GM19328 (cell line): ENCODE measurements around the gene CFAP410.
"Not testable (repeated sequence)": the region's sequence is repeated elsewhere in the genome, so short reads cannot be mapped to it uniquely, and the experiment has no call there.

Experiments
- ATAC-seq: cut with Tn5 transposase; IDR thresholded peaks from one replicate; pipeline ENCODE4 v1.9.1; 2021; ENCODE audit warnings: mild to moderate bottlenecking, moderate library complexity; ENCODE audit not compliant: unreplicated experiment

Gene CFAP410

DNA sequence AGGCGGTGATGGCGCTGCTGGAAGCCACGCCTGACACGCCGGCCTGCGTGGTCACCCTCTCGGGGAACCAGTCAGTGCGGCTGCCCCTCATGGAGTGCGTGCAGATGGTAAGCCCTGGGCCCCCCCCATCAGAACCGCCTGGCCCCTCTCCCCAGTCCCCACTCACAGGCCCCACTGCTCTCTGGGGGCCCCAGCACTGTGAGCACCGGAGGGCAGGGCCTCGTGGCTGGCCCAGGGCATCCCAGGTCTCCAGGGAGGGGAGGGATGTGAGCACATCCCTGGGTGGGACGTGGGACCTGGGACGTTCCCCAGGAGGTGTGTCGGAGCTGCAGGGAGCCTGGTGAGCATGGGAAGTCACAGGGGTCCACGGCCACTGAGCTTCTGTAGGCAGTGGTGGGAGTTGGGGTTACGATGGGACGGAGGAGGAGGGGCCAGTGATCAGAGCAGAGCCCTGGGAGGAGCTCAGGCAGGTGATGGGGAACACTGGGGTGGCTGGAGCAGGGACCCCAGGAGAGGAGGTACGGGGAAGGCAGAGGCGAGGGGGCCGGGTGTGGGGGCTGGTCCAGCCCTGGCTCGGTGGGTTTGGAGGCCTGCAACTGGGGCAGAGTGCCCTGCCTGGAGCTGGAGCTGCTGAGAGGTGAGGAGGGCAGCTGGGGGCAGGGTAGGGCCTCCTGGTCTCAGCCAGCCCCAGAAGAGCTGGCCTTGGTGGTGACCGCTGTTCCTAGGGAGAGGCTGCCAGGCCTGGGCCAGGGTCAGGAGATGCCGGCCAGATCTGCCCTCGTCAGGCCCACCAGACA lies 20.5 kb downstream of the CFAP410 start:
- no peak for ATAC-seq

- no peak for ATAC-seq
Measured at GRCh38 chr21:44317871-44318270, 21.3 kb downstream of the CFAP410 start.

GRCh38 chr21:44317241-44317782 lies 21.9 kb downstream of the CFAP410 start:
- no peak for ATAC-seq

DNA sequence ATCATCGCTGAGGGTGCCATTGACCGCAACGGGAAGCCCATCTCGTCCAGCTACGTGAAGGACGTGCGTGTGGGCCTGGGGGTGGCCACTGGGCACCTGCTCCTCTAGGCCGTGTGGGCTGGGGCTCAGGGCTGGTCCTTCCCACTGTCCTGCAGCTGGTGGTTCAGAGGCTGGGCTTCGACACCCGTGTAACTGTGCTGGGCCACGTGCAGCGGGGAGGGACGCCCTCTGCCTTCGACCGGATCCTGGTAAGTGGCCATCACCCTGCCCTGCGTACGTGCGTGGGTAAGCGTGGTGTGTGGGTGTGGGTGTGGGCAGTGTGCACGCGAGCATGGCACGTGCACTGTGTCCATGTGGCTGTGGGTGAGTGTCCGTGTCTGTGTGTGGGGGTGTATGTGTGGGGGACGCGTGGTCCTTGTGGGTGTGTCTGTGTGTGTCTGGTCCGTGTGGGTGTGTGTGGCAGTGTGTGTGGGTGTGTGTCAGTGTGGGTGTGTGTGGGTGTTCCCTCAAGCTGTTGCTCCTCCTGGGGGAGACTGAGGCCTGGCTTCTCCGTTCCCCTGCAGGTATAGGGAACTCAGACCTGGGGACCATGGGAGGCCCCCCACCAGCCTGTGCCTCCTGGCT lies 22.8 kb downstream of the CFAP410 start:
- ATAC-seq, result no peak

GRCh38 chr21:44315691-44316203 lies 23.4 kb downstream of the CFAP410 start:
- ATAC-seq, result no peak

DNA sequence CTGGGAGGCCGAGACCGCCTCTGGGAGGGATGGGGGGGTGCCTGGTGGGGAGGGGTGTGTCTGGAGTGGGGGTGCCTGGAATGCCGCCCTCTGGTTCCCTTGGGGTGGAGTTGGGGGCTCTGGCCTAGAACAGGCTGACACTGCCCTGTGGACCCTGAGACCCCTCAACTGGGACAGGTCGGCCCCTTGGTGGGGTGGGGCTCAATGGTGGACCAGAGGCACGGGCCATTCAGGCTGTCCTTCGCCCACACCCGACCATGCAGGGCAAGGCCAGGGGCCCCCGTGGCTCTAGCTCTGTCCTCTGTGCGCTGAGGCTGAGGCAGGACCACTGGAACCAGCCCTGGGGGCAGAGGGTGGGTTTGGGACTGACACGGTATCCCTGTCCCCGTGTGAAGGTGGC lies 24.6 kb downstream of the CFAP410 start:
- ATAC-seq, result no peak

DNA sequence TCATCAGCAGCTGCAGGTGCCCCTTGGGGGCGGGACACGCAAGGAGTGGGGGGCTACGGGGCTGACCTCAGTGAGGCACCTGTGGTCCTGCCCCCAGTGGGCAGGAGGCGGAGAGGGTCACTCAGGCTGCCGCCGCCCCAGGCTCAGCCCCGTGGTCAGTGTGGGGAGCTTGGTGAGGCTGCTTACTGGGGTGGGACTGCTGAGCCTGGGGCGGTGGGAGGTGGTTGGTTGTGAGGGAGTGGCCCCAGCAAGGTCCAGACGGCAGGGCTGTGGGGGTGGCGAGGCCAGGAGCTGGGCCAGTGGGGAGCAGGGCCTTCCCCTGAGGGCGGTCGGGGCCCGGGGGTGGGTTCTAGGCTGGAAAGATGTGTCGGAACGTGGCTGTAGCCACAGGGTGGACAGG lies 25.1 kb downstream of the CFAP410 start:
- ATAC-seq, result no peak

DNA sequence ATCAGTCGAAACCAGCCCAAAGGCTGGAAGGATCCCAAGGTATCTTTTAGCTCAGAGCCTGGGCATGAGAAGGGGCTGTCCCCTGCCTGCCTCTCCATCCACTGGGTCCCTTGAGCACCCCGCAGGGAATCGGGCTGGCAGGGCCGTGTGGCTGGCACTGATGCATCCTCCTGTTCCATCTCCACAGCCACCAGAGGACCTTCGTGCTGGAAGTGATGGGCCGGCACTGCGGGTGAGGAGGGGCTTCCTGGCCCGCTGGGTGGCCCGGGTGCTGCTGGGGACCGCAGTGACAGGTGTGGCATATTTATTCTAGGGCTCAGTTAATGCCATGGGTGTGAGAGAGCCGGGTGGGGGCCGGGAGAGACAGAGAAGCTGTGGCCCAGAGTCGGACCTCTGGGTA lies 25.7 kb downstream of the CFAP410 start:
- ATAC-seq, result no peak

- no peak for ATAC-seq
Measured at GRCh38 chr21:44312716-44313115, 26.5 kb downstream of the CFAP410 start.

- ATAC-seq, result no peak
Measured at GRCh38 chr21:44312089-44312488, 27.1 kb downstream of the CFAP410 start.

DNA sequence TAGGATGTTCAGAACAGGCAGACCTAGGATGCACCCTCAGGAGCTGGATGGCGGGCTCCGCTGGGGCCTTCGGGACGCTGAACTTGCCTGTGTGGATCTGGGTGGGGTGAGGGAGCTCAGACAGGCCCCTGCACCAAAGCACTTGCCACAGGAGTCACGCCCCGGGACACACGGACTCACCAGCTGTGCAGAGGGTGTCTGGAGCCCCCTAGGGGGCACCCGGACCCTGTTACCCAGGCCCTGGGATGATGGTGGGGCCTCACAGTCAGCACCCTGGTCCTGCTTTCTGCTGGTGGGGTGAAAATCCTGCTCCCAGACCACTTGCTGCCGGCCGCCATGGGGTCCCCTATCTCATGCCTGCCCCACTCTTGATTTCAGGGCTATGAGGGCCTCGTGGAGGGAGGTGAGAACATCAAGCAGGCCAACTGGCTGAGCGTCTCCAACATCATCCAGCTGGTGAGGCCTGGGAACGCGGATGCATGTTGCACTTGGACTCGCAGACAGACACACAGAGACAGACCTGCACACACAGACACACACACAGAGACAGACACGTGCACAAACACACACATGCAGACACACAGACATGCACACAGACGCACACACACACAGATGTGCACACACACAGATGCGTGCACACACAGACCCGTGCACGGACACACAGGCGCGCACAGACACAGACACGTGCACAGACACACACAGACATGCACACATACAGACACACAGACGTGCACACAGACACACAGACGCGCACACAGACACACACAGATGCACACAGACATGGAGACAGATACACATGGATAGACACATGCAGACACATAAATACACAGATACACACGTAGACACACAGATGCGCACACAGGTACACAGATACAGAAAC lies 28.3 kb downstream of the CFAP410 start:
- no peak for ATAC-seq

DNA sequence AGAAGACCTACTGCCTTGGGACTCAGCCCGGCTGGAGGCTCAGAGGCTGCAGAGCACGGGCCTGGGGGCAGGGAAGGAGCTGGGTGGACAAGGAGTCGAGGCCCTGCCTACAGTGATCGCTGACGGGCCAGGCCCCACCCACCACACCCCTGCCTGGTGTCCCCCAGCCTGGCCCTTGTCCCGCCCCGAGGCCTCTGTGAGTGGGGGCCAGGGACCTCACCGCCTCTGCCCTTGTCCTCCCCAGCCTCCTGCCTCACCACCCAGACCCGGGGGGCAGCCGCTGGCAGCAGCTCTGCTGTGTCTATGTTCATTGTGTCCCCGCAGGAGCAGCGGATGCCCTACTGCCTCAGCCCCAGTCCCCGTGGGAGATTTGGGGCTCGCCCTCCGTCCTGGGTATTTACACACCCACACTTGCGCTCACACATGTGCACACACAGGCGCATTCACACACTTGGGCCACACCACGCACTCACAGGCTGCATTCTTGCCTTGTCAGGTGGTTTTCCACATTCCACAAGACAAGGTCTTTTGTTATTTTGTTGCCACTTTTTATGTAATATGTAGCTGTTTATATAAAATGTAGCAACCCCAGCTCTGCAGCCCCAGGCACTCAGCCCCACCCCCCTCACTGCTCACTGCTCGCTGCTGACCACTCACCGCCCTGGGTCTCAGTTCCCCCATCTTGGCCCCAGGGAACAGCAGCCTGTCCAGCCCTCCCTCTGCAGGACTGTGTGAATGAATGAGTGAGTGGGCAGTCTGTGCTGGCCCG lies 32.1 kb downstream of the CFAP410 start:
- ATAC-seq, result no peak

GRCh38 chr21:44305691-44306090 lies 33.5 kb downstream of the CFAP410 start:
- ATAC-seq, result no peak

- no peak for ATAC-seq
Measured at GRCh38 chr21:44304877-44305293, 34.3 kb downstream of the CFAP410 start.

DNA sequence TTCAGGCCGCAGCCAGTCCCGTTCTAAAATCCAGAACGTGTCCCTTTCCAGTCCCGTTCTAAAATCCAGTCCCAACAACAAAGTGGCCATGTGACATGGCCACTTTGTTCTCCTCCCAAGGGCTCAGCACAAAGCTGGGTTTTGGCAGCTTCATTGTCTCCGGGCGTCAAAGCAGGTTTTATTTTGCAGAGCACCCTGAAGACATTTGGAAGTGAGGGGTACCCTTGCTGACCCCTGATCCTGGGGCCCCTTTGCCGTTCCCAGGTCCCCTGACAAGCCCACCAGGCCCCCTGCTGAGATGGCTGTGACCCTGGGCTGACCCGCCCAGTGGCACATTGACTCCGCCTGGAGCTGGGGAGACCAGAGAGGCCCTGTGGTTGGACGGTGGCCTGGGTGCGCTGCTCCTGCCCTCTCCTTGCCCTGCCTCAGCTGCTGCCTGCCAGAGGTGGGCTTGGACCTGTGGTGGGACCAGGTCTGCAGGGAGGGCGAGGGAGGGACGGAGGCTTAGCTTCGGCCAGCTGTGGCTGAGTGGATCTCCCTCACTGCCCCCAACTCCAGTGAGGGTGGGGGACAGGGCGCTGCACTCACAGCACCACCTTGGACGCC lies 35.1 kb downstream of the CFAP410 start:
- no peak for ATAC-seq

GRCh38 chr21:44303490-44303981 lies 35.7 kb downstream of the CFAP410 start:
- ATAC-seq, result no peak

- not testable (repeated sequence) for ATAC-seq
Measured at GRCh38 chr21:44302573-44303401, 36.4 kb downstream of the CFAP410 start.

DNA sequence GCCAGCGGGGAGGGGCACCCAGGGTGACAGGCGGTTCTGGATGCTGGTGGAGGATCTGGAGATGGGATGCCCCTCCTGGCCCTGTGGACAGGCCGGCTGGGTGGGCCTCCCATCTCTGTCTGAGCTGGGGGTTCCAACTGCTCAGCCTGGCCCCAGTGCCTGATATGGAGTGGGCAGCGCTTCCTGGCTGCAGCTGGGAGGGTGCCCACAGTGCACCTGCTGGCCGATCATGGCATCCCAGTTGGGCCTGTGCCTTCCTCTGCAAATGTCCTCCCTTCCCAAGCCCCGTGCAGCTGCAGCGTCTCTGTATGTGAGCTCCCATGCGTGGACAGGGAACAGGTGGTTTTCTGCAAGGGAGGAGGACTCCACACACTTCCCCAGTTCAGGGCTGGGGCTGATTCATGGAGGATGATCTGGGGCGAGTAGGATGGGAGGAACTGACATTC lies 37.2 kb downstream of the CFAP410 start:
- no peak for ATAC-seq

- ATAC-seq, result no peak
Measured at GRCh38 chr21:44301141-44301540, 38.0 kb downstream of the CFAP410 start.
